Left renal cortex interstitium (tissue), 4 donors: ENCODE measurements around the gene WBP1. TPM values are rescaled to one million over a fixed set of nuclear protein-coding genes. Genes with fewer than 3 reads are reported as not detected.
A peak's percentile ranks its signal among the peaks of the same experiment; 100 is the strongest.
"Not testable (repeated sequence)": the region's sequence is repeated elsewhere in the genome, so short reads cannot be mapped to it uniquely, and the experiment has no call there.

Experiments used
- DNase-seq, 4 donors: peaks; one replicate each; pipeline ENCODE4 v3.0.0-alpha.2; 2013; ENCODE audit warnings: low read depth in 4 of 4, low spot score in 2 of 4, missing footprints in 1 of 4
- polyA plus RNA-seq, 4 donors: library from polyadenylated mRNA; unstranded; fragments of 120-200 nt; gene quantifications; one replicate each; pipeline ENCODE4 v1.2.1, GENCODE V29; 2013; ENCODE audit not compliant: insufficient read length in 4 of 4

Gene WBP1
- polyA plus RNA-seq, 4 donors, result 99.5 to 129 (median 123) TPM

GRCh38 chr2:74448771-74449170, 9.5 kb upstream of the WBP1 start:
- DNase-seq, result no peak

DNA sequence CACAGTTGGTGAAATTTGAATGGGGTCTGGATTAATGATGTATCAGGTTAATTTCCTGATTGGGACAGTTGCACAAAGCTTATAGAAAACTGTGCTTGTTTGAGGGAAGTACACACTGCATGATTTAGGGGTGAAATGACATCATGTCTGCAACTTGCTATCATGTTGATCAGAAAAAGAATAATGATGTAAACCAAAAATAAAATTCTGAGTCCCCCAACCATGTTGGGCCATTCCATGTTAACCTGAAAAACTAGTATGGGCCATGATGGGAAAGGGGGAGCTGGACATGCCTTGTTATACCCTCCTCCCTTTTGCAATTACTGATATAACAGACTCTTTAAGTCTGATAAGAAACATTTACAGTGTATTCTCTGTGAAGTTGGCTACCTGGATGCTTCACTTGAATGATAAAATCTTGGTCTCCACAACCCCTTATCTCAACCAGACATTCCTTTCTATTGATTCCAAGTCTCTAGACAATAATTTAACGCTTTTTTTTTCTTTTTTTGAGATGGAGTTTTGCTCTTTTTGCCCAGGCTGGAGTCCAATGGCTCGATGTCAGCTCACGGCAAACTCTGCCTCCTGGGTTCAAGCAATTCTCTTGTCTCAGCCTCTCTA, 7.6 kb upstream of the WBP1 start:
- DNase-seq, result no peak

- DNase-seq, result peak in 3 of 4 donors; percentile 96 to 98 (median 96)
Observed at GRCh38 chr2:74454654-74455511, 3.4 kb upstream of the WBP1 start, which contains the start of gene INO80B. TSS of gene INO80B (plus strand) at chr2:74455087. CDS start at chr2:74455117, 30 bp downstream.

DNA sequence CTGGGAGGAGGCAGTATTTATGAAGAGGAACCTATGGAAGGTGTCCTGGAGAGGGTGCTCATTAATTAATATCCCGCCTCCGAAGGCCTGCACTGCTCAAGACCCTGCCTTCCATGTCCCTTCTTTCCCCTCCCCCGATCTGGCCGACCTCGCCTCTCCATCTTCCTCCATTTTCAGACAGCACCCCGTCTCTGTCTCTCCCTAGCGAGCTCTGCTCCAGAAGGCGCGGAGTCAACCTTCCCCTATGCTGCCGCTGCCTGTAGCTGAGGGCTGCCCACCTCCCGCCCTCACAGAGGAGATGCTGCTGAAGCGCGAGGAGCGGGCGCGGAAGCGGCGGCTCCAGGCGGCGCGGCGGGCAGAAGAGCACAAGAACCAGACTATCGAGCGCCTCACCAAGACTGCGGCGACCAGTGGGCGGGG, 1.1 kb upstream of the WBP1 start:
- no peak for DNase-seq

- DNase-seq, result no peak
Observed at GRCh38 chr2:74457549-74458131, 598 bp upstream of the WBP1 start.

DNA sequence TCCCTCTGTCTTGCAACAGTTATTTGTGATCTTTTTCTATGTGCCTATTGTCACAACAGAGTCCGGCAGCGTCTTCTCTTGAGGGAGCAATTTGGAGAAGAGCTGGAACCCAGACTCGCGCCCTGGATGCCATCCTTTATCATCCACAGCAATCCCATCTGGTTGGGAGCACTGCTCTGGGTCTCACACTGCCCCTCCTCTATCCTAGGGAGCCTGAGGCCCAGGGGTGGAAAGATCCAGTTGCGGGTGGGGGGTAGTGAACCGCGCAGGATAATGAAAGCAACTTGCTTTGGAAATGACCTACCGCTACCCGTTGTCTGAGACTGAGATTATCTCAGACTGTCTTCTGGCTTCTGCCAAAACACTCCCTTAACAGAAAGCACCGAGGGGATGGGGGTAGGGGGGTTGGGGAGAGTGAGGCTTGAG, 713 bp downstream of the WBP1 start:
- DNase-seq, result no peak

DNA sequence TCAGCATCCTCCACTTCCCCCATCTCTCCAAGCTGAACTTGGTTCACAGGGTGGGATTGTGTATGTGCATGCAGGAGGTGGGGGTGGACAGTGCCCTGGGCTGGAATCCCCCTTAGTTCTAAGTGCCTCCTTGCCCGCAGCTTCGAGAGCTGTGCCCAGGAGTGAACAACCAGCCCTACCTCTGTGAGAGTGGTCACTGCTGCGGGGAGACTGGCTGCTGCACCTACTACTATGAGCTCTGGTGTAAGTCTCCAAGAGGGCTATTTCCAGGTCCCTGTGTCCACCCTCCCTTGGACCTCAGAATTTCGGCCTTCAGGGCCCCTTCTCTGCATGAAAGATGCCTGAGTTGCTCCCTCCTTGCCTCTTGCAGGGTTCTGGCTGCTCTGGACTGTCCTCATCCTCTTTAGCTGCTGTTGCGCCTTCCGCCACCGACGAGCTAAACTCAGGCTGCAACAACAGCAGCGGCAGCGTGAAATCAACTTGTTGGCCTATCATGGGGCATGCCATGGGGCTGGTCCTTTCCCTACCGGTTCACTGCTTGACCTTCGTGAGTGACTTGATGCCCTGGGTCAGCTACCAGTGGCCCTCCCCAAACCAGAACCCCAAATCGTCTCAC, 1.4 kb downstream of the WBP1 start:
- not testable (repeated sequence) for DNase-seq

DNA sequence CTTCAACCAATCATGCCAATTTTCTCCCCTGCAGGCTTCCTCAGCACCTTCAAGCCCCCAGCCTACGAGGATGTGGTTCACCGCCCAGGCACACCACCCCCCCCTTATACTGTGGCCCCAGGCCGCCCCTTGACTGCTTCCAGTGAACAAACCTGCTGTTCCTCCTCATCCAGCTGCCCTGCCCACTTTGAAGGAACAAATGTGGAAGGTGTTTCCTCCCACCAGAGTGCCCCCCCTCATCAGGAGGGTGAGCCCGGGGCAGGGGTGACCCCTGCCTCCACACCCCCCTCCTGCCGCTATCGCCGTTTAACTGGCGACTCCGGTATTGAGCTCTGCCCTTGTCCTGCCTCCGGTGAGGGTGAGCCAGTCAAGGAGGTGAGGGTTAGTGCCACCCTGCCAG, 1.9 kb downstream of the WBP1 start:
- DNase-seq, result not testable (repeated sequence)

DNA sequence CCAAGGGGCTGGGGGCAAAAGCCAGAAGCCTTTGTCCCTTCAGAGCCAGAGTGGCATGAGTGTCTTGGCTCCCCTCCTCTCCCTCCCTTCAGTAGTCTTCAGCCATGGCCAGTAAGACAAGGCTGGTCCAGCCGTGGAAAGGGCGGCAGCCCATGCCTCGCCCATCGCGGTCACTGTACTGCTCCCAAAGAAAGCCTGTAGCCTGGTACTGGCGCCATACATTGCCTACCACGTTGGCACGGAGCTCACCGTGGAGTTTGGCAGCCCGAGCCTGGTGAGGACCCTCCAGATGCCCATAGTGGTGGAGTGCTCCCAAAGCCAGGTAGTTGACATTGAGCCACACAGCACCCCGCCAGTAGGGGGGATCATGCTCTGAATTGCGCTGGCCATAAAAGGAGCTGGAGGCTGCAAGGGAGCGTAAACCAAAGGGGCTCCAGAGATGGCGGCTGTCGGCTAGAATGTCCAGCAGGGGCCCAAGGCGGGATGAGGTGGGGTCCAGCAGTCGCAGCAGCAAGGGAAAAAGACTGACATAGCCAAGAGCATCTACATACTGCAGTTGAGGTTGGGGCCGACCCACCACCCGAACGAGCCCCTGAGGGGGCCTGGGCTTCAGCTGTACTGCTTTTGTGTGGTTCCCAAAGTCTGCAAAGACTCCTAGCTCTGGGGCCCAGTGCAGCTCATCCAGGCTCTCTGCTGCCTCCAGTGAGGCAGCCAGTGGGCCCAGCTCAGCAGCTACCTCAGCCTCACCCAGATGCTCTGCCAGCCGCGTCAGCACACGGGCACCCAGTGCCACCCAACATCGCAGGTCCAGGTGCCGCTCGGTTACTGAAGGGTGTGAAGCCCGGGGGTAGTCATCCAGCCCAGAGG, 3.2 kb downstream of the WBP1 start:
- DNase-seq, result no peak

- no peak for DNase-seq
Observed at GRCh38 chr2:74462054-74462785, 4.0 kb downstream of the WBP1 start.

GRCh38 chr2:74462786-74463105, 4.5 kb downstream of the WBP1 start:
- no peak for DNase-seq

DNA sequence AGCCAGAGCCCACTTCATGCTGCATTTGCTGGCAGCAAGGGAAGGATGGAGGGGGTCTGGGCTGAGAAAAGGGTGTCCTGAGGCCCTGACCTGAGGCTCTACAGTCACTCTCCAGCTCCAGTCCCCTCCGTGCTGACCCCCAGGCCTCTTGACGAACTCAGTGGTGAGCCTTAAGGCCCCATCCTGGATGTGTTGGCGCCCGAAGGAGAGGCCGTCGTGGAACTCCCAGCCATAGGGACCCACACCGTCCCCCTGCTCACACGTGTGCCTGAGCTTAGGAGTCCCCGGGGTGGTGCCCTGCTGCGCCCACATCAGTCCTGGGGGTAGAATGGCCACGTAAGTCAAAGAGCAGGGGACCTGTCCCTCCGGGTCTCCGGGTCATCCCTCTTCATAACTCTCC, 6.2 kb downstream of the WBP1 start:
- no peak for DNase-seq

- DNase-seq, result not testable (repeated sequence)
Observed at GRCh38 chr2:74470742-74471141, 12.5 kb downstream of the WBP1 start.

- no peak for DNase-seq
Observed at GRCh38 chr2:74471332-74472065, 13.3 kb downstream of the WBP1 start.

DNA sequence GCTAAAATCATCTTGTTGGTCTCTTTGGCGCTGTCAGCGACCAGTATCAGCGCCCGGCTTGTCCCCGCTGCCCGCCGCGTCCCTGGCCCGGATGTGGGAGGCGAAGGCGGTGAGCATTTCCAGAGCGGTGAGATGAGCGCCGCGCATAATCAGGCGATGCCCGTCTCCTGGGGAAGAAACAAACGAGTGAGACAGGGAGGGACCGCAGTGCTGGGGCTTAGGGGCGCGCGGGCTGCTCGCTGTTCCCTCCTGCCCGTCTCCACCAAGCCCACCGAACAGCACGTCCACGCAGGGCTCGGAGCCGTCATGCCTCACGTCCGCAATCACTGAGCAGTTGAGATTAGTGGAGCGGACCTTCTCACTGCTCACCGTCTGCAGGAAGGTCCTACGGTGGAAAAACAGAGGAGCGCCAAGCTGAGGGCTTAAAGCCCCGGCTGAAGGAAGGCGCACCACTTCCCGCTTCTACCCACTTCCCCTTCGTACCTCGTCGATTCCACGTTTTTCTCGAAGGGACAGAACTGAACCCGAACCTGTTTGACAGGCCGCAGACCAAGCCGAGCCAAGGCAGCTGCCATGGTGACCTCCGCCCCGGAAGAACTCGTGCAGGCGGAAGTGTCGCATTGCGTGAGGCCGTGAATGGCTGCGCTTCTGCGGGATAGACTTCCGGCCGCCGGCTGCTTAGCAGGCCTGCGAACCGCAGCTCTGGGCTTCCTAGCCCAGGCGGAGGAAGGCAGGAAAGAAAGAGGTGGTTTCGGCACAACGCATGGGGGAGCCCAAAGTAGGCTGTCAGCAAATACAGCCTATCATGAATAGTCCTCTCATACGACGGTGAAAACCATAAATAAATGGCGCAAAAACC, 14.1 kb downstream of the WBP1 start, which contains the start of gene MRPL53:
TSS of gene MRPL53 (minus strand) at position 595 of the 859 bp plus-strand sequence. CDS start at position 575, 20 bp downstream.
- peak; percentile 89 to 95 (median 92) for DNase-seq

DNA sequence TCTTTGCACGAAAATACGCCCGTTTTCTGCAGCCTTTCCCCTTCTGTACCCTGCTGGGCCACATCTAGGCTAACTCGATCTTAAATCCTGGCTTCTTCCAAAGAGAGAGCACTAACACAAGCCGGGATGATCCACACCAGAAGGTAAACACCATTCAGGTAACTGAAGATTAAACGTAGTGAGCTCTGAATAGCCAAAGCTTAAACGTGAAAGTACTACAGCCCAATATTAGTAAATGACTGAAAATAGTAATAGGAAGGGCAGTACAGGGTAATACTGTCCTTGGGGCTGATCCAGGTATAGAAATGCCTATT, 14.7 kb downstream of the WBP1 start:
- DNase-seq, result no peak

DNA sequence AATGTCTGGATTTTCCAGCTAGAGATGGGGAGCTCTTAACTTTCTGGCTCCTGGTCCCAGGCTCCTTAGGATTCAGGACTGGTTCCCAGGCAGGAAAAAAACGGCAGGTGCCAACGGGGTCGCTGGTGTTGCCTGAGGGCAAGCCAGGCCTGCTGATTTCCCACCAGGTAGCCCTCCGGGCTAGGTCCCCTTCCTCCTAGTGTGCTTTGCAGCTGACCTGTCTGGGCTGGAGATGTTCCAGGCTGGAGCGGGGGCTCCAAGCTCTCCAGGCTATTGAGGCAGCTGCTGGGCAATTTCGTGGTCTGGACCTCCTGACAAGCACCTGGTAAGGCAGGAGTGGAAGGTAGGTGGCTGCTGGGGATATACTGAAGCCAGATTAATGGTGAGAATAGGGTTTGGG, 16.2 kb downstream of the WBP1 start:
- DNase-seq, result no peak

DNA sequence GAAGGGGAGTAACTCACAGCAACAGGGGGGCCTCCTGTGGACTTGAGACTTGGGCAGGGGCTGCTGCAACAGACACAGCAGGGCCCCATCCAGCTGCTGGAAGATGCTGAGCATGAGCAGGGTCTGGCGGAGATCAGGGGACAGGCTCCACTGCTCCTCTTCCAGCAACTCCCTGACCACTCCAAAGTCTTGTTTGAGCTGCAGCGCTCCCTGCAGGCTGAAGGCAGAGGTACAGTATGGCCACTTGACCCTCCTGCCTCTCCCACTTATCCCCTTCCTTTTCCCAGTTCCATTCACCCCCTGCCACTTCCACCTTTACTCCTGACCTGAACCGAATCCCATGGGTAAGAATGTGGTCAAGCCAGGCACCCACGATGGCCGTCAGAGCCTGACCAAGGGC, 16.7 kb downstream of the WBP1 start:
- no peak for DNase-seq
